ENCODE data around the gene SCARB1.

DNA sequence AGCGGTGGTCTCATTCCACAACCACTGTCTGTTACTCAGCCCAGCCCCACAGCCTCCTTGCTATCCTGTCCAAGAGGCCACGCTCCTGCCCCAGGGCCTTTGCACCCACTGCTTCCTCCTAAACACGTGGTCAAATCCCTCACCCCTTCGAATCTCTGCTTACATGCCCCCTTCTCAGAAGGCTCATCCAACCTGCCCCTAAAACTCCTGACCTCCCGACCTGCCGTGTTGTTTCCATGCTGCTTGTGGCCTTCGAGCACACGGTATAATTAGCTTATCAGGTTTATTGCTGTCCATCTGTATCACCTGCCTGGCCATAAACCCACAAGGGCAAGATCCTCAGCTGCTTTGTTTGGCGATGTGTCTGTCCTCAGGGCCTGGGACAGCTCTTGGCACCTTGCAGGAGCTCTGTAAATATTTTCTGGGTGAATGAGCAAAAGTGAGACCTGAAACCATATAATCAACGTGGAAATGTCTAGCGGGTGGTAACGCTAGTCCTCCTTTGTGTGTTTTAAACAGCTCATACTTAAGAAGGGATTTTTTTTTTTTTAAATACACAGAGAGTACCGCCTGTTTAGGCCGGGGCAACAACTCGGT lies 36.0 kb downstream of the SCARB1 start:
- TF ChIP-seq, protein P1, sequence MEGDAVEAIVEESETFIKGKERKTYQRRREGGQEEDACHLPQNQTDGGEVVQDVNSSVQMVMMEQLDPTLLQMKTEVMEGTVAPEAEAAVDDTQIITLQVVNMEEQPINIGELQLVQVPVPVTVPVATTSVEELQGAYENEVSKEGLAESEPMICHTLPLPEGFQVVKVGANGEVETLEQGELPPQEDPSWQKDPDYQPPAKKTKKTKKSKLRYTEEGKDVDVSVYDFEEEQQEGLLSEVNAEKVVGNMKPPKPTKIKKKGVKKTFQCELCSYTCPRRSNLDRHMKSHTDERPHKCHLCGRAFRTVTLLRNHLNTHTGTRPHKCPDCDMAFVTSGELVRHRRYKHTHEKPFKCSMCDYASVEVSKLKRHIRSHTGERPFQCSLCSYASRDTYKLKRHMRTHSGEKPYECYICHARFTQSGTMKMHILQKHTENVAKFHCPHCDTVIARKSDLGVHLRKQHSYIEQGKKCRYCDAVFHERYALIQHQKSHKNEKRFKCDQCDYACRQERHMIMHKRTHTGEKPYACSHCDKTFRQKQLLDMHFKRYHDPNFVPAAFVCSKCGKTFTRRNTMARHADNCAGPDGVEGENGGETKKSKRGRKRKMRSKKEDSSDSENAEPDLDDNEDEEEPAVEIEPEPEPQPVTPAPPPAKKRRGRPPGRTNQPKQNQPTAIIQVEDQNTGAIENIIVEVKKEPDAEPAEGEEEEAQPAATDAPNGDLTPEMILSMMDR (IDR thresholded peaks at IDR 0.05) = no peak
- no peak for TF ChIP-seq EP300 (IDR thresholded peaks at IDR 0.05)
- TF ChIP-seq POLR2A (IDR thresholded peaks at IDR 0.05; ENCODE audit: low read depth) = no peak
- no peak for TF ChIP-seq POLR2AphosphoS5 (IDR thresholded peaks at IDR 0.05)

Data from esophagus muscularis mucosa (tissue), 4 donors.